SK-MEL-5 (cell line): Measurements from ENCODE around the gene NKPD1. TPM values are rescaled to one million over a fixed set of nuclear protein-coding genes. Genes with fewer than 3 reads are reported as not detected.

ENCODE experiments used
- DNase-seq: peaks from one replicate; pipeline ENCODE4 v3.0.0-alpha.2; 2016; ENCODE audit warnings: low read depth, low spot score
- in situ Hi-C: cut with HindIII; loops from 2 replicates; pipeline ENCODE4 v1.10.0; 2016; ENCODE audit warnings: low sequenced_read_pairs, high pct_unique_total_duplicates, low pct_unique_long_range_greater_than_20kb
- total RNA-seq: library from RNA; depleted of rRNA; stranded (reverse); fragments of >200 nt; shearing (Covaris generic); gene quantifications from 2 replicates; pipeline ENCODE4 v1.2.3, GENCODE V29; 2014

The NKPD1 gene
- total RNA-seq, 1 experiment from 2014 or later = 0.03 TPM

- in situ Hi-C loops = no loop called here
Observed at GRCh38 chr19:45178262-45179071, 17.7 kb upstream of the NKPD1 start, which contains the start of gene BLOC1S3. BLOC1S3 (plus strand) TSS chr19:45178784; CDS start chr19:45179297, 513 bp downstream.

DNA sequence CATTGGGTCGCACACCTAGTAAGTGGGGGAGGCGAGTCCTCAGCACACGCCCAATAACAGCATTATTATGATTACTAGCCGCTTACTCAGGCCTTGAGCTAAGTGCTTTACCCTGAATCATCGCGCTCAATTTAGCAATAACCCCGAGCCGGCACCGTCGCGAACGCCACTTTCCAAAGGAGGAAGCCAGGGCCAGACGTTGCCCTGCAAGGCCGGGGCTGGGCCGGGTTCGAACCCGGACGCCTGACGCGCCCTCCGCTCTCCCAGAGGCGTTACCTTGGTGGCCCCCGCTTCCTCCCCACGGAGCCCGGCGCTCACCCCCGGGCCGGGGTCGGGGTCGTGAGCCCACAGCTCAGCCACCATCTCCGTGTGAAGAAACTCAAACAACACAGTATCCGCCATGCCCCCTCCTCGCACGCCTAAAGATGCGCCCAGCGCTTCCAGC lies 17.1 kb upstream of the NKPD1 start, which contains the start of gene TRAPPC6A:
TSS of gene TRAPPC6A (minus strand) at position 421 of the 445 bp plus-strand sequence. CDS start at position 402, 19 bp downstream.
- no peak for DNase-seq
- in situ Hi-C loops = no loop called here

More at GRCh38 chr19:45178262-45179071, 17.7 kb upstream of the NKPD1 start, which contains the start of gene BLOC1S3:
- DNase-seq = peak; percentile 100

DNA sequence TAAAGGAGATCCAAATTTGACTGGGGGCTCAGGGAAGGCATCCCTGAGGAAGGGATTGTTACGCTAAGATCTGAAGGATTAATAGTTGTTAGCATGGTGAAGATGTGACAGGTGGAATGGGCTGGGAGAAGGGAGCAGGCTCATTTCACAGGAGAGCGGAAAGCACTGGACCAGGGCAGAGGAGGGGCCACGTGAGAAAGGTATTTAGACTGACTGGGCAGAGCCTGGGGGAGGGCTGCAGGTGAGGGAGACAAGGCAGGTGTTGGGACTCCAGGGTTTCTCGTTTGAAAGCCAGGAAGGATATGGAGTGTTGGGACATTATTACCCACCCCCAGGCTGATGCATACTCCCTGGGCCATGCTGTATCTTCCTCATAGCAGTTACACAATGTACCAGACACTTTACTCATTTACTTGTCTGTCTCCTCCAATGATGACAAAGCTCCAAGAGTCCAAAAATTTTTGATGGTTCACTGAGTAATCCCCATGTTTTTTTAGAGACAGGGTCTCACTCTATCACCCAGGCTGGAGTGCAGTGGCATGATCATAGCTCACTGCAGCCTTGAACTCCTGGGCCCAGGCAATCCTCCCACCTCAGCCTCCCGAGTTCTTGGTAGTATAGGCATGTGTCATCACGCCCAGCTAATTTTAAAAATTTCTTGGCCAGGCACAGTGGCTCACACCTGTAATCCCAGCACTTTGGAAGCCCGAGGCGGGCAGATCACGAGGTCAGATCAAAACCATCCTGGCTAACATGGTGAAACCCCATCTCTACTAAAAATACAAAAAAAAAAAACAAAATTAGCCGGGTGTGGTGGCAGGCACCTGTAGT lies 14.9 kb upstream of the NKPD1 start:
- in situ Hi-C loops = no loop called here
- no peak for DNase-seq

GRCh38 chr19:45173816-45174215 lies 13.0 kb upstream of the NKPD1 start:
- DNase-seq = no peak
- in situ Hi-C loops = no loop called here

DNA sequence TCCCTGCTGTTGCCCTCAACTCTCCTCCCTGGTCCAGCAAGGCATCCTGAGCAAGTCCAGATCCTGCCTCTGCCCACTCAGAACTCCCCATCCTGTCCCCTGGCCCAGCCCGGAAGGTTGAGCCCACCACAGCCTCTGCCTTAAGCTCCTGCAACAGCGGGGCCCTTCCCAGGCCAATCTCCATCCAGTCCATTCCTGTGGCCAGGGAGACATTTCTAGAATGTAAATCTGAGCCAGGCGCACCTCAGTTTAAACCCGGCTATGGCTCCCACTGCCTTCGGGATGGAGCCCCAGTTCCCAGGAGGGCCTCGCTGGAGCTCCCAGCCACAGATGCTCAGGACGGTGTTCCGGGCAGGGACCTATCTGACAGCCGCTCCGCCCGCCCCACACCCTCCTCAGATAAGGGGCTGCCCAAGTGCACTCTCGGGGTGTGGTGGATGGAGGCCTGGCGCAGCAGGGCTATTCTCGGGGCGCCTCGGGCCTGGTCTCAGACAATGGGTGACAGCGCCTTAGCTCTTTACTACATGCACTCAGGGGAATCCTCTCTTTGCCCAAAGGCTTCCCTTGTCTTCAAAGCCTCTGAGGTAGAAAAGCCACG lies 11.9 kb upstream of the NKPD1 start:
- in situ Hi-C loops = no loop called here
- DNase-seq = no peak

DNA sequence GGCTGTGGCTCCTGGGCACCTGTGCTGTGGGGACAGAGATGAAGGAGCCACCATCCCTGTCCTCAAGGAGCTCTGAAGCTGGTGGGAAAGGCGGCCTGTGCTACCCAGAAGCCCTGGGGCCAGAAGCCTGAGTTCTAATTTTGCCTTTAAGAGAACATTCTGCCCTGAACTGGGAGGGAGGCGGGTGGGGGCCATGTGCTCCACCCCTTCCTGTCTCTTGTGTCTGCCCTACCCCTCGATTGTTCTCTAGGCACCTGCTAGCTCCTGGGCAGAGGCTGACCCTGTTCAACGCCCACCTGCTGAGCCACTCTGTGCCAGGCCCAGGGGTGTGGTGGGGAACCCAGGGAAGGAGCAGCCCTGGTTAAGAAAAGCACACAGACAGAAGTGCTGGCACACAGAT lies 11.4 kb upstream of the NKPD1 start:
- no peak for DNase-seq
- in situ Hi-C loops = no loop called here

- no peak for DNase-seq
Observed at GRCh38 chr19:45171211-45171623, 10.4 kb upstream of the NKPD1 start.

GRCh38 chr19:45170146-45171106 lies 9.6 kb upstream of the NKPD1 start:
- no peak for DNase-seq
- in situ Hi-C loops = no loop called here

More at GRCh38 chr19:45171211-45171623, 10.4 kb upstream of the NKPD1 start:
- in situ Hi-C loops = no loop called here

- in situ Hi-C loops = no loop called here
- DNase-seq = no peak
Observed at GRCh38 chr19:45169602-45170001, 8.8 kb upstream of the NKPD1 start.

GRCh38 chr19:45168767-45169351 lies 8.1 kb upstream of the NKPD1 start:
- DNase-seq = no peak
- in situ Hi-C loops = no loop called here

GRCh38 chr19:45166723-45167252 lies 6.0 kb upstream of the NKPD1 start:
- in situ Hi-C loops = no loop called here
- DNase-seq = no peak

DNA sequence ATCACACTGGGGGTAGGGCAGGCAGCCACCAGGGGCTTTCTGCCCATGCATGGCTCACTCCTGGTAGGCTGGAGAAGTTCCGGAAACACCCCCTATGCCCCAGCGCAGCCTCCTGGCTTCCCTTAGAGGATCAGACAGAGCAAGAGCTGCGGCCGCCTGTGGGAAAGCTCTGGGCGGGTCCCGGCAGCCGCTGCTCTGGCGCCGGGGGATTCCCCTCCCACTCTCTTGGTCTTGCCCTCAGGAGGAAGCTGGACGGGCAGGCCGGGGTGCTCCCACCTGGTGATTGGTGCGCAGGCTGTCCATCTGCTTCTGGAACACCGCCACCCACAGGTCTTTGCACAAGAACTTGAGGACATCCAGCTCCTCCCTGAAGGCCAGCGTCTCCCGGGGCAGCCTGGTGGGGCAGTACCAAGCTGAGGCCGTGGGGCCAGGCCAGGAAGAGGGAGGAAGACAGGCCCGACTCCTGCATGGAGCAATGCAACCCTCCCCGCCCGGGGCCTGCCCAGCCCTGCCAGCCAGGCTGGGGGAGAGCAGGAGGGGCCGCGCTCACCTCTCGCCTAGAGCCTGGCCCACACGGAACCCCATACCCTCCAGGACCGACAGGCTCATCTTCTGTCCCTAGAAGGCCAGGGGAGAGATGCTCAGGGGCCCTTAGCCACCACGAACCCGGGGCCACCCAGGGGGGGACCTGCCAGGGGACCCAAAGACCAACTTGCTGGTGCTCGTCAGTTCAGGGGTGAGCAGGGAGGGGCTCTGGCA lies 4.0 kb upstream of the NKPD1 start:
- DNase-seq = no peak

GRCh38 chr19:45163751-45164460 lies 3.1 kb upstream of the NKPD1 start:
- in situ Hi-C loops = no loop called here
- no peak for DNase-seq

More for the DNA sequence above, 4.0 kb upstream of the NKPD1 start:
- in situ Hi-C loops = no loop called here

DNA sequence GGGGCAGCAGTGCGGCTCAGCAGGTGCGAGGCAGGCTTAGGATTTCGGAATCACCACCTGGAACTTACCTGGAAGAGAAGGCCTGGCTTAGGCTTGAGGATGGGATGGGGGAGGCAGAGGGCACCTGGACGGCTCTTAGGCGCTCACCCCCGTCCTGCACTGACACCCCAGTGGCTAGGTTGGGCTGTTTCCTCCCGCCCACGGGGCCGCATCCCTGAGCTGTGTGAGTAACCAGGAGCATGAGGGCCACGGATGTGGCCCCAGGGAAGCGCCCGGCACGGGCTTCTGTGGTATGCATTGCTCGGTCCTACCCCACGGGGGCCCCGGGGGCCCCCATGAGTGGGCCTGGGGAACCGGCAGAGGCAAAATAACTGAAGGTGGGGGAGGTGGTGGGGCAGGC lies 2.4 kb upstream of the NKPD1 start:
- in situ Hi-C loops = no loop called here
- no peak for DNase-seq

DNA sequence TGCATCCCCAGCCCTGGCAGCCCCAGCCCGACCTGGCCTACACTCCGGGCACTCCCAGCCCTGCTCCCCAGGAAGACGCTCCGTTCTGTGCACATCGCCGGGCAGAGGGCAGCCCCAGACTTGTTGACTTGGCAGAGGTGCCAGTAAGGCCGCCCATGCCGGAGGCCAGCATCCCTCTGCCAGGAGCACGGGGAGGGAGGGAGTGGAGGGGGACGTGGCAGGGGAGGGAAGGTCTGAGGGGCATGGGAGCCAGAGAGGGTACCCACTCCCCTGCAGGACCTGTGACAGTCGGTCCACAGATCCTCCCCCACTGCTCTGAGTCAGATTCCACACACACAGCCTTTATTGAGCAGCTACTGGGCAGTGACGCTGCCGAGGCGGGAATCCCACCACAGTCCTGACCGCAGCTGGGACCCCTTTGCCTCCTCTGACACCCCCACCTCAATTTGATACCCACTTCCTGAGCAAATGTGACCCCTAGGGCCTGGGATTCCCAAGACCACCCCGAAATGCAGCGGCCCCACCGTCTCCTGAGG lies 1.9 kb upstream of the NKPD1 start:
- in situ Hi-C loops = no loop called here

More for the DNA sequence above, 1.9 kb upstream of the NKPD1 start:
- DNase-seq = no peak
